Measurements from ENCODE around the gene ANAPC13.
A peak's percentile ranks its signal among the peaks of the same experiment; 100 is the strongest.

Gene ANAPC13

GRCh38 chr3:134448664-134449063, 37.1 kb downstream of the ANAPC13 start:
- Histone ChIP-seq H3K4me1 (ENCODE audit: control insufficient read depth, insufficient read depth, low read length) (peaks cover 28% of the 10 kb centered on the region), H3K4me3 (ENCODE audit: low read length) (no peak overlapping the region), H3K4me2 (ENCODE audit: low read length) (no peak overlapping the region), H3K36me3 (ENCODE audit: insufficient read depth, low read length) (no peaks in the 10 kb centered on the region), H3K9ac (ENCODE audit: low read depth, low read length) (no peak overlapping the region), H3K27me3 (ENCODE audit: control insufficient read depth, insufficient read depth, low read length) (no peaks in the 10 kb centered on the region), H3K9me3 (replicated peaks; ENCODE audit: low read length) (no peaks in the 10 kb centered on the region)

GRCh38 chr3:134447351-134447750, 38.4 kb downstream of the ANAPC13 start:
- peaks cover 28% of the 10 kb centered on the region for H3K4me1 ChIP-seq (ENCODE audit: control insufficient read depth, insufficient read depth, low read length)
- peak overlapping the region; percentile 8 for H3K4me2 ChIP-seq (ENCODE audit: low read length)
- H3K4me3 ChIP-seq (ENCODE audit: low read length): no peak overlapping the region

GRCh38 chr3:134446800-134447199, 39.0 kb downstream of the ANAPC13 start:
- Histone ChIP-seq H3K4me2 (ENCODE audit: low read length) (peak overlapping the region; percentile 9), H3K4me3 (ENCODE audit: low read length) (no peak overlapping the region), H3K9ac (ENCODE audit: low read depth, low read length) (peak overlapping the region; percentile 43), H3K9me3 (replicated peaks; ENCODE audit: low read length) (no peaks in the 10 kb centered on the region), H3K36me3 (ENCODE audit: insufficient read depth, low read length) (no peaks in the 10 kb centered on the region), H3K27me3 (ENCODE audit: control insufficient read depth, insufficient read depth, low read length) (no peaks in the 10 kb centered on the region), H3K4me1 (ENCODE audit: control insufficient read depth, insufficient read depth, low read length) (peaks cover 28% of the 10 kb centered on the region)

More at GRCh38 chr3:134447351-134447750, 38.4 kb downstream of the ANAPC13 start:
- Histone ChIP-seq H3K36me3 (ENCODE audit: insufficient read depth, low read length) (no peaks in the 10 kb centered on the region), H3K9me3 (replicated peaks; ENCODE audit: low read length) (no peaks in the 10 kb centered on the region), H3K27me3 (ENCODE audit: control insufficient read depth, insufficient read depth, low read length) (no peaks in the 10 kb centered on the region), H3K9ac (ENCODE audit: low read depth, low read length) (no peak overlapping the region)

- peaks cover 28% of the 10 kb centered on the region for H3K4me1 ChIP-seq (ENCODE audit: control insufficient read depth, insufficient read depth, low read length)
- peak overlapping the region; percentile 43 for H3K9ac ChIP-seq (ENCODE audit: low read depth, low read length)
- H3K36me3 ChIP-seq (ENCODE audit: insufficient read depth, low read length): no peaks in the 10 kb centered on the region
These were observed 40.1 kb downstream of the ANAPC13 start for GRCh38 chr3:134445636-134446035.

GRCh38 chr3:134445095-134445494, 40.7 kb downstream of the ANAPC13 start:
- peak overlapping the region; percentile 45 for H3K4me2 ChIP-seq (ENCODE audit: low read length)
- H3K9me3 ChIP-seq (replicated peaks; ENCODE audit: low read length): no peaks in the 10 kb centered on the region
- H3K27me3 ChIP-seq (ENCODE audit: control insufficient read depth, insufficient read depth, low read length): no peaks in the 10 kb centered on the region
- no peak overlapping the region for H3K9ac ChIP-seq (ENCODE audit: low read depth, low read length)
- H3K36me3 ChIP-seq (ENCODE audit: insufficient read depth, low read length): no peaks in the 10 kb centered on the region
- no peak overlapping the region for H3K4me3 ChIP-seq (ENCODE audit: low read length)
- peaks cover 28% of the 10 kb centered on the region for H3K4me1 ChIP-seq (ENCODE audit: control insufficient read depth, insufficient read depth, low read length)

More at GRCh38 chr3:134445636-134446035, 40.1 kb downstream of the ANAPC13 start:
- Histone ChIP-seq H3K4me3 (ENCODE audit: low read length) (no peak overlapping the region), H3K27me3 (ENCODE audit: control insufficient read depth, insufficient read depth, low read length) (no peaks in the 10 kb centered on the region), H3K9me3 (replicated peaks; ENCODE audit: low read length) (no peaks in the 10 kb centered on the region), H3K4me2 (ENCODE audit: low read length) (peak overlapping the region; percentile 45)

GRCh38 chr3:134441821-134442220, 44.0 kb downstream of the ANAPC13 start:
- Histone ChIP-seq H3K4me3 (ENCODE audit: low read length) (no peak overlapping the region), H3K9ac (ENCODE audit: low read depth, low read length) (no peak overlapping the region), H3K36me3 (ENCODE audit: insufficient read depth, low read length) (no peaks in the 10 kb centered on the region), H3K4me2 (ENCODE audit: low read length) (no peak overlapping the region), H3K27me3 (ENCODE audit: control insufficient read depth, insufficient read depth, low read length) (no peaks in the 10 kb centered on the region), H3K9me3 (replicated peaks; ENCODE audit: low read length) (no peaks in the 10 kb centered on the region), H3K4me1 (ENCODE audit: control insufficient read depth, insufficient read depth, low read length) (peaks cover 18% of the 10 kb centered on the region)

- Histone ChIP-seq H3K4me3 (ENCODE audit: low read length) (no peak overlapping the region), H3K9ac (ENCODE audit: low read depth, low read length) (no peak overlapping the region), H3K27me3 (ENCODE audit: control insufficient read depth, insufficient read depth, low read length) (no peaks in the 10 kb centered on the region), H3K36me3 (ENCODE audit: insufficient read depth, low read length) (no peaks in the 10 kb centered on the region), H3K4me1 (ENCODE audit: control insufficient read depth, insufficient read depth, low read length) (peaks cover 13% of the 10 kb centered on the region), H3K9me3 (replicated peaks; ENCODE audit: low read length) (no peaks in the 10 kb centered on the region), H3K4me2 (ENCODE audit: low read length) (no peak overlapping the region)
These were observed 44.5 kb downstream of the ANAPC13 start for GRCh38 chr3:134441321-134441720.

GRCh38 chr3:134437211-134437752, 48.5 kb downstream of the ANAPC13 start:
- H3K4me3 ChIP-seq (ENCODE audit: low read length): no peak overlapping the region
- no peak overlapping the region for H3K9ac ChIP-seq (ENCODE audit: low read depth, low read length)
- H3K9me3 ChIP-seq (replicated peaks; ENCODE audit: low read length): no peaks in the 10 kb centered on the region
- H3K36me3 ChIP-seq (ENCODE audit: insufficient read depth, low read length): no peaks in the 10 kb centered on the region
- H3K4me2 ChIP-seq (ENCODE audit: low read length): no peak overlapping the region
- no peaks in the 10 kb centered on the region for H3K27me3 ChIP-seq (ENCODE audit: control insufficient read depth, insufficient read depth, low read length)
- H3K4me1 ChIP-seq (ENCODE audit: control insufficient read depth, insufficient read depth, low read length): no peaks in the 10 kb centered on the region

- no peak overlapping the region for H3K4me3 ChIP-seq (ENCODE audit: low read length)
These were observed 53.5 kb downstream of the ANAPC13 start for GRCh38 chr3:134432236-134432635.

GRCh38 chr3:134430950-134431445, 54.8 kb downstream of the ANAPC13 start:
- H3K9ac ChIP-seq (ENCODE audit: low read depth, low read length): no peak overlapping the region
- H3K9me3 ChIP-seq (replicated peaks; ENCODE audit: low read length): no peaks in the 10 kb centered on the region
- H3K27me3 ChIP-seq (ENCODE audit: control insufficient read depth, insufficient read depth, low read length): no peaks in the 10 kb centered on the region
- no peak overlapping the region for H3K4me3 ChIP-seq (ENCODE audit: low read length)
- H3K4me2 ChIP-seq (ENCODE audit: low read length): no peak overlapping the region
- peaks cover 26% of the 10 kb centered on the region for H3K4me1 ChIP-seq (ENCODE audit: control insufficient read depth, insufficient read depth, low read length)
- no peaks in the 10 kb centered on the region for H3K36me3 ChIP-seq (ENCODE audit: insufficient read depth, low read length)

More at GRCh38 chr3:134432236-134432635, 53.5 kb downstream of the ANAPC13 start:
- H3K4me2 ChIP-seq (ENCODE audit: low read length): no peak overlapping the region
- no peak overlapping the region for H3K9ac ChIP-seq (ENCODE audit: low read depth, low read length)
- no peaks in the 10 kb centered on the region for H3K9me3 ChIP-seq (replicated peaks; ENCODE audit: low read length)
- H3K27me3 ChIP-seq (ENCODE audit: control insufficient read depth, insufficient read depth, low read length): no peaks in the 10 kb centered on the region
- H3K36me3 ChIP-seq (ENCODE audit: insufficient read depth, low read length): no peaks in the 10 kb centered on the region
- H3K4me1 ChIP-seq (ENCODE audit: control insufficient read depth, insufficient read depth, low read length): peaks cover 15% of the 10 kb centered on the region

- peaks cover 26% of the 10 kb centered on the region for H3K4me1 ChIP-seq (ENCODE audit: control insufficient read depth, insufficient read depth, low read length)
- no peak overlapping the region for H3K4me3 ChIP-seq (ENCODE audit: low read length)
- no peaks in the 10 kb centered on the region for H3K36me3 ChIP-seq (ENCODE audit: insufficient read depth, low read length)
- no peaks in the 10 kb centered on the region for H3K27me3 ChIP-seq (ENCODE audit: control insufficient read depth, insufficient read depth, low read length)
- H3K9ac ChIP-seq (ENCODE audit: low read depth, low read length): no peak overlapping the region
- no peak overlapping the region for H3K4me2 ChIP-seq (ENCODE audit: low read length)
- H3K9me3 ChIP-seq (replicated peaks; ENCODE audit: low read length): no peaks in the 10 kb centered on the region
These were observed 55.6 kb downstream of the ANAPC13 start for GRCh38 chr3:134430174-134430573.

GRCh38 chr3:134428401-134428800, 57.4 kb downstream of the ANAPC13 start:
- Histone ChIP-seq H3K36me3 (ENCODE audit: insufficient read depth, low read length) (no peaks in the 10 kb centered on the region), H3K9me3 (replicated peaks; ENCODE audit: low read length) (no peaks in the 10 kb centered on the region), H3K4me1 (ENCODE audit: control insufficient read depth, insufficient read depth, low read length) (peaks cover 26% of the 10 kb centered on the region), H3K27me3 (ENCODE audit: control insufficient read depth, insufficient read depth, low read length) (no peaks in the 10 kb centered on the region), H3K4me2 (ENCODE audit: low read length) (no peak overlapping the region), H3K9ac (ENCODE audit: low read depth, low read length) (peak overlapping the region; percentile 60), H3K4me3 (ENCODE audit: low read length) (no peak overlapping the region)
